ENCODE results near the gene LY6G6C.

DNA sequence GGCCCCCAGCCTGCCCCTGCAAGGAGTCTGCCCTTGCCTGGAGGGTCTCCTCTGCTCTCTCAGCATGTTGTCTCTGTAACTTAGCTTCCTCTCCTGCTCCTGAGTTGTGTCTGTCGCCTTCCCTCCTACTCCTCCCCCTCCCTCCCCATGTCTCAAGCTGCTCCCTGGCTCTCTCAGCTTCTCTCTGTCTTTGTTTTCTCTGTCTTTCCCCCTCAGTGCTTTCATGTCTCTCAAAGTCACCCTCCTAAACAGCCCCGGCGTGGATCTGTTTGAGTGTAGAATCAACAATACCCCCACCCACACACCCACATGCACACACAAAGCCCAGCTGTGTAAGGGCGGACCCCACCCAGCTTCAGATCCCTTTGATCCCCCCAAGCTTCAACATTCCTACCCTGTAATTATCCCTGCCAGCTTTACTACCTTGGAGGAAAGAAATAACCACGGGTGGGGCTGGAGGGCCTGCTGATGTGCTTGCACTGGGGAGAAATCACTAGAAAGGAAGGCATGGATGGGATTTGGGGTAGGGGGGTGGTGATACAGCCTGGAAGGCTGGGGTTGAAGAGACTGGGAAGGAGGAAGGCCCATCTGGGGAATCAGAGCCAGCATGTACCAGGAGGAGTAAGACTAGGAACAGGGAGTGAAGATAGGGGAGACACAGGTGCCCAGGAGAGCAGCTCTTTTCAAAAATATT lies 7.4 kb downstream of the LY6G6C start:
- TF ChIP-seq, protein P1, sequence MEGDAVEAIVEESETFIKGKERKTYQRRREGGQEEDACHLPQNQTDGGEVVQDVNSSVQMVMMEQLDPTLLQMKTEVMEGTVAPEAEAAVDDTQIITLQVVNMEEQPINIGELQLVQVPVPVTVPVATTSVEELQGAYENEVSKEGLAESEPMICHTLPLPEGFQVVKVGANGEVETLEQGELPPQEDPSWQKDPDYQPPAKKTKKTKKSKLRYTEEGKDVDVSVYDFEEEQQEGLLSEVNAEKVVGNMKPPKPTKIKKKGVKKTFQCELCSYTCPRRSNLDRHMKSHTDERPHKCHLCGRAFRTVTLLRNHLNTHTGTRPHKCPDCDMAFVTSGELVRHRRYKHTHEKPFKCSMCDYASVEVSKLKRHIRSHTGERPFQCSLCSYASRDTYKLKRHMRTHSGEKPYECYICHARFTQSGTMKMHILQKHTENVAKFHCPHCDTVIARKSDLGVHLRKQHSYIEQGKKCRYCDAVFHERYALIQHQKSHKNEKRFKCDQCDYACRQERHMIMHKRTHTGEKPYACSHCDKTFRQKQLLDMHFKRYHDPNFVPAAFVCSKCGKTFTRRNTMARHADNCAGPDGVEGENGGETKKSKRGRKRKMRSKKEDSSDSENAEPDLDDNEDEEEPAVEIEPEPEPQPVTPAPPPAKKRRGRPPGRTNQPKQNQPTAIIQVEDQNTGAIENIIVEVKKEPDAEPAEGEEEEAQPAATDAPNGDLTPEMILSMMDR (conservative IDR thresholded peaks at IDR 0.05; ENCODE audit: low read depth, low read length), result no peak
- no peak for TF ChIP-seq EZH2 (IDR thresholded peaks at IDR 0.05; ENCODE audit: borderline replicate concordance, low read depth, low read length, poor library complexity, severe bottlenecking)
